ENCODE measurements around the gene CHAF1B. TPM values are rescaled to one million over a fixed set of nuclear protein-coding genes. Genes with fewer than 3 reads are reported as not detected.

Gene CHAF1B
- total and polyA plus RNA-seq, 8 donors, result 1.5 to 4.6 (median 3.1) TPM

- Histone ChIP-seq H3K4me1 (peaks cover 0 to 2% (median 1%) of the 10 kb centered on the region in 3 donors), H3K27ac (no peak overlapping the region), H3K9me3 (no peaks in the 10 kb centered on the region), H3K4me3 (no peak overlapping the region), H3K27me3 (no peaks in the 10 kb centered on the region), H3K36me3 (no peaks in the 10 kb centered on the region)
- WGBS, 2 donors, result 95 to 96% methylated on average over 6 of the region's 6 CpGs
- DNase-seq, result no peak
- ATAC-seq, result no peak
- no peak for TF ChIP-seq CTCF (IDR thresholded peaks at IDR 0.05)
- no peak for FAIRE-seq
- intact Hi-C loops (cut with DNase I), result no loop called here
These were observed 73.9 kb downstream of the CHAF1B start for GRCh38 chr21:36459098-36459497.

DNA sequence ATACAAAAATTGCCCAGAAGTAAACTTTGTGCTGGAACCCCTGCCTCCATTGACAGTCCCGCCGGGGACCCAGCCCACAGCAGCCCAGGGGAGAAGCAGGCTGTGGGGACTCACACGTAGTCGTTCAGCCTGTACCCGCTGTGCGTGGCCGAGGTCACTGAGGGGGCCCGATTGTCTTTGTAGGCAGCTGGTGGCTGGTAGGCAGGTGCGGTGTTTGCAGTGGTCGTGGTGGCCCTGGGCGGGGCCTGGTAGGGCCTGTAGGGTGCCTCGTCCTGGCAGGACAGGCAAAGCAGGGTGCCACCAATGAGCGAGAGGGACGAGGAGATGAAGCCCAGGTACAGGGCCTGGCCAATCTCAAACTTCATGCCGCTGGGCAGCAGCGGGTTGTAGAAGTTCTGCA lies 75.7 kb downstream of the CHAF1B start:
- DNase-seq, result no peak
- H3K36me3 ChIP-seq, result no peaks in the 10 kb centered on the region
- intact Hi-C loops (cut with DNase I), result no loop called here
- no peaks in the 10 kb centered on the region for H3K4me1 ChIP-seq
- H3K4me3 ChIP-seq, result peak overlapping the region in 1 of 4 donors; percentile 15
- H3K27me3 ChIP-seq, result no peaks in the 10 kb centered on the region
- WGBS, 2 donors, result 74 to 75% methylated on average over 16 of the region's 16 CpGs
- FAIRE-seq, result no peak
- H3K9me3 ChIP-seq, result no peaks in the 10 kb centered on the region
- peak overlapping the region in 2 of 4 donors; percentile 23 to 67 for H3K27ac ChIP-seq
- peak in 1 of 4 donors; percentile 24 for ATAC-seq
- TF ChIP-seq CTCF (IDR thresholded peaks at IDR 0.05), result no peak

DNA sequence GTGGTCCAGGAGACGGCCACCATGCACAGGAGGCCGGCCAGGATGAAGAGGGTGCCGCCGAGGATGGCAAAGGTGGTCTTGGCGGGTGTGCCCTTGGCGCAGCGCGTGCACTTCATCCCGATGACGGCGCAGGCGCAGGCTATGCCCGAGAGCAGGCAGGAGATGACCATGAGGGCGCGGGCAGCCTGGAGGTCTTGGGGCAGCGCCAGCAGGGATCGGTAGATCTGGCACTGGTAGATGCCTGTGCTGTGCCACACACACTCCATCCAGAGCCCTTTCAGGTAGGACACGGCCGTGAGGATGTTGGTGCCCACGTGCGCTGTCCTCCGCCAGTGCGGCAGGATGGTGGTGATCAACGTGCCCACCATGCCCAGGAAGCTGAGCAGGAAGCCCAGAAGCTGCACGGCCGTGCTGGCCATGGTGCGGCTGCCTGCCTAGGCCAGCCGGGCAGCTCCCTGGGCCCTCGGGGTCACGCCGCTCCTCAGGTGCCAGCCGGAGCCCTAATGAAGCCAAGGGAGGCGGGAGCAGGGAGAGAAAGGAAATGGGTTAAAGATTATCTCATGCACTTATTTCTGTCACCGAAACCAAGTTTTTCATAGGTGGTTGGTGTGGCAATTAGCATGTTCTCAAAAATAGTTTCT lies 76.2 kb downstream of the CHAF1B start:
- Histone ChIP-seq H3K9me3 (no peaks in the 10 kb centered on the region), H3K27ac (peak overlapping the region; percentile 23 to 67 (median 40)), H3K4me3 (peak overlapping the region in 1 of 4 donors; percentile 15), H3K36me3 (no peaks in the 10 kb centered on the region), H3K4me1 (no peaks in the 10 kb centered on the region), H3K27me3 (no peaks in the 10 kb centered on the region)
- DNase-seq, result peak in 3 of 6 donors; percentile 22 to 73 (median 48)
- whole genome bisulfite sequencing, 2 donors, result 70% methylated on average over 28 to 34 of the region's 34 CpGs
- FAIRE-seq, result no peak
- intact Hi-C loops (cut with DNase I), result no loop called here
- TF ChIP-seq CTCF (IDR thresholded peaks at IDR 0.05), result no peak
- peak; percentile 47 to 80 (median 66) for ATAC-seq

- no peak overlapping the region for H3K4me3 ChIP-seq
- H3K9me3 ChIP-seq, result no peaks in the 10 kb centered on the region
- intact Hi-C loops (cut with DNase I), result no loop called here
- no peaks in the 10 kb centered on the region for H3K36me3 ChIP-seq
- DNase-seq (peak in 1 of 6 donors; percentile 38), FAIRE-seq (no peak), ATAC-seq (peak; percentile 69 to 87 (median 78))
- no peak for TF ChIP-seq CTCF (IDR thresholded peaks at IDR 0.05)
- WGBS, 2 donors, result 21 to 23% methylated on average over 14 of the region's 14 CpGs
- H3K4me1 ChIP-seq, result no peaks in the 10 kb centered on the region
- H3K27ac ChIP-seq, result peak overlapping the region; percentile 23 to 67 (median 40)
- H3K27me3 ChIP-seq, result no peaks in the 10 kb centered on the region
These were observed 76.8 kb downstream of the CHAF1B start for GRCh38 chr21:36461918-36462486.

DNA sequence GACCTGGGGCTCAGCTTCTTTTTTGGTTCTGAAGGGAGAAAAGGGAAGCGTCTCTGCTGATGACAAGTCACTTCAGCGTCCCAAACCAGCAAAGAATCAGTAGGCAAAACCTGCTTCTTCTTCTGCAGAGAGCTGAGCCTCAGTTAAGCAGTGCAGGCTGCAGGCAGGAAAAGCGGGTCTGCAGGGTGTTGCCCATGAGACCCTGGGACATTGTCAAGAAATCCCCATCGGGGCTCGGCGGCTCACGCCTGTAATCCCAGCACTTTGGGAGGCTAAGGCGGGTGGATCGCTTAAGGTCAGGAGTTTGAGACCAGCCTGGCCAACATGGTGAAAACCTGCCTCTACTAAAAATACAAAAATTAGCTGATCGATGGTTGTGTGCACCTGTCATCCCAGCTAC lies 78.0 kb downstream of the CHAF1B start:
- DNase-seq, result no peak
- no peak for FAIRE-seq
- ATAC-seq, result no peak
- no peaks in the 10 kb centered on the region for H3K36me3 ChIP-seq
- WGBS, 2 donors, result 83 to 89% methylated on average over 10 of the region's 10 CpGs
- intact Hi-C loops (cut with DNase I), result no loop called here
- no peaks in the 10 kb centered on the region for H3K9me3 ChIP-seq
- TF ChIP-seq CTCF (IDR thresholded peaks at IDR 0.05), result no peak
- no peak overlapping the region for H3K27ac ChIP-seq
- no peaks in the 10 kb centered on the region for H3K4me1 ChIP-seq
- no peaks in the 10 kb centered on the region for H3K27me3 ChIP-seq
- H3K4me3 ChIP-seq, result no peak overlapping the region
